ENCODE data around the gene MPIG6B.

DNA sequence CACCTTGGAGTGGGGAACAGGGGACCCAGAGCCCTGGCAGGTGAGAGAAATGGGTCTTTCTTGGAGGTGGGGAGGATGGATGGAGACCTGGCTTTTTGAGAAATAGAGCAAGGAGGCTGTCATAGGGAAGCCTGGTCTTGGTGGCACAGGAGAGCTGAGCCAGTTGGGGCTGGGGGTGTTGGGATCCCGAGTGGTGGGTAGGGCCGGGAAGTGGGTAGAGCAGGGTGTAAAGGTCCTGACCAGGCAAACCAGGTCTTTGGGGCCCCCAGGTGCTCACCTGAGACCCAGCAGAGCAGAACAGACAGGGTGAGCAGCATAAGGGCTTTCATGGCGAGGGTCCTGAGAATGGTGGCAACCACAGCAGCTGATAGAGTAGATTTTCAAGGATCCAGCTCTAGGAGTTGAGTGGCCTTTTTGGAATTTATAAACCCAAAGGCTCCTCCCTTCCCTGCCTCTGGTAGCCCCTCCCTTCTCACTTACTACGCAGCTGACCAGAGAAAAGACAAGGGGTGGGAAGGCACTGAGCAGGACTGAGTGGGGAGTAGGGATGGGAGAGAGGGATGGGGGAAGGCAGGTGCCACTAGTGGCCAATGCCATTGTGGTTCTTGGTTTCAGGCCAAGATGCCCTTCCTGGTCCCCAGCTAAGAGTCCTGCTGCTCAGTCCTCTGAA is 1.7 kb upstream of the MPIG6B start, which contains the start of gene LY6G6C:
- TF ChIP-seq, protein P1, sequence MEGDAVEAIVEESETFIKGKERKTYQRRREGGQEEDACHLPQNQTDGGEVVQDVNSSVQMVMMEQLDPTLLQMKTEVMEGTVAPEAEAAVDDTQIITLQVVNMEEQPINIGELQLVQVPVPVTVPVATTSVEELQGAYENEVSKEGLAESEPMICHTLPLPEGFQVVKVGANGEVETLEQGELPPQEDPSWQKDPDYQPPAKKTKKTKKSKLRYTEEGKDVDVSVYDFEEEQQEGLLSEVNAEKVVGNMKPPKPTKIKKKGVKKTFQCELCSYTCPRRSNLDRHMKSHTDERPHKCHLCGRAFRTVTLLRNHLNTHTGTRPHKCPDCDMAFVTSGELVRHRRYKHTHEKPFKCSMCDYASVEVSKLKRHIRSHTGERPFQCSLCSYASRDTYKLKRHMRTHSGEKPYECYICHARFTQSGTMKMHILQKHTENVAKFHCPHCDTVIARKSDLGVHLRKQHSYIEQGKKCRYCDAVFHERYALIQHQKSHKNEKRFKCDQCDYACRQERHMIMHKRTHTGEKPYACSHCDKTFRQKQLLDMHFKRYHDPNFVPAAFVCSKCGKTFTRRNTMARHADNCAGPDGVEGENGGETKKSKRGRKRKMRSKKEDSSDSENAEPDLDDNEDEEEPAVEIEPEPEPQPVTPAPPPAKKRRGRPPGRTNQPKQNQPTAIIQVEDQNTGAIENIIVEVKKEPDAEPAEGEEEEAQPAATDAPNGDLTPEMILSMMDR (IDR thresholded peaks at IDR 0.05; ENCODE audit: low read depth, low read length, missing input control): no peak
- TF ChIP-seq SP1 (IDR thresholded peaks at IDR 0.05) (no peak), JUND (IDR thresholded peaks at IDR 0.05) (no peak), FOXA1 (IDR thresholded peaks at IDR 0.05) (no peak)
- TF ChIP-seq, protein P2, sequence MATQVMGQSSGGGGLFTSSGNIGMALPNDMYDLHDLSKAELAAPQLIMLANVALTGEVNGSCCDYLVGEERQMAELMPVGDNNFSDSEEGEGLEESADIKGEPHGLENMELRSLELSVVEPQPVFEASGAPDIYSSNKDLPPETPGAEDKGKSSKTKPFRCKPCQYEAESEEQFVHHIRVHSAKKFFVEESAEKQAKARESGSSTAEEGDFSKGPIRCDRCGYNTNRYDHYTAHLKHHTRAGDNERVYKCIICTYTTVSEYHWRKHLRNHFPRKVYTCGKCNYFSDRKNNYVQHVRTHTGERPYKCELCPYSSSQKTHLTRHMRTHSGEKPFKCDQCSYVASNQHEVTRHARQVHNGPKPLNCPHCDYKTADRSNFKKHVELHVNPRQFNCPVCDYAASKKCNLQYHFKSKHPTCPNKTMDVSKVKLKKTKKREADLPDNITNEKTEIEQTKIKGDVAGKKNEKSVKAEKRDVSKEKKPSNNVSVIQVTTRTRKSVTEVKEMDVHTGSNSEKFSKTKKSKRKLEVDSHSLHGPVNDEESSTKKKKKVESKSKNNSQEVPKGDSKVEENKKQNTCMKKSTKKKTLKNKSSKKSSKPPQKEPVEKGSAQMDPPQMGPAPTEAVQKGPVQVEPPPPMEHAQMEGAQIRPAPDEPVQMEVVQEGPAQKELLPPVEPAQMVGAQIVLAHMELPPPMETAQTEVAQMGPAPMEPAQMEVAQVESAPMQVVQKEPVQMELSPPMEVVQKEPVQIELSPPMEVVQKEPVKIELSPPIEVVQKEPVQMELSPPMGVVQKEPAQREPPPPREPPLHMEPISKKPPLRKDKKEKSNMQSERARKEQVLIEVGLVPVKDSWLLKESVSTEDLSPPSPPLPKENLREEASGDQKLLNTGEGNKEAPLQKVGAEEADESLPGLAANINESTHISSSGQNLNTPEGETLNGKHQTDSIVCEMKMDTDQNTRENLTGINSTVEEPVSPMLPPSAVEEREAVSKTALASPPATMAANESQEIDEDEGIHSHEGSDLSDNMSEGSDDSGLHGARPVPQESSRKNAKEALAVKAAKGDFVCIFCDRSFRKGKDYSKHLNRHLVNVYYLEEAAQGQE (IDR thresholded peaks at IDR 0.05): no peak
- TF ChIP-seq, protein P3, sequence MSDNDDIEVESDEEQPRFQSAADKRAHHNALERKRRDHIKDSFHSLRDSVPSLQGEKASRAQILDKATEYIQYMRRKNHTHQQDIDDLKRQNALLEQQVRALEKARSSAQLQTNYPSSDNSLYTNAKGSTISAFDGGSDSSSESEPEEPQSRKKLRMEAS (IDR thresholded peaks at IDR 0.05): no peak
- TF ChIP-seq, protein P4, sequence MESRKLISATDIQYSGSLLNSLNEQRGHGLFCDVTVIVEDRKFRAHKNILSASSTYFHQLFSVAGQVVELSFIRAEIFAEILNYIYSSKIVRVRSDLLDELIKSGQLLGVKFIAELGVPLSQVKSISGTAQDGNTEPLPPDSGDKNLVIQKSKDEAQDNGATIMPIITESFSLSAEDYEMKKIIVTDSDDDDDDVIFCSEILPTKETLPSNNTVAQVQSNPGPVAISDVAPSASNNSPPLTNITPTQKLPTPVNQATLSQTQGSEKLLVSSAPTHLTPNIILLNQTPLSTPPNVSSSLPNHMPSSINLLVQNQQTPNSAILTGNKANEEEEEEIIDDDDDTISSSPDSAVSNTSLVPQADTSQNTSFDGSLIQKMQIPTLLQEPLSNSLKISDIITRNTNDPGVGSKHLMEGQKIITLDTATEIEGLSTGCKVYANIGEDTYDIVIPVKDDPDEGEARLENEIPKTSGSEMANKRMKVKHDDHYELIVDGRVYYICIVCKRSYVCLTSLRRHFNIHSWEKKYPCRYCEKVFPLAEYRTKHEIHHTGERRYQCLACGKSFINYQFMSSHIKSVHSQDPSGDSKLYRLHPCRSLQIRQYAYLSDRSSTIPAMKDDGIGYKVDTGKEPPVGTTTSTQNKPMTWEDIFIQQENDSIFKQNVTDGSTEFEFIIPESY (IDR thresholded peaks at IDR 0.05): no peak
